NCI-H1105 treated with DMSO at 0.1 percent for 48 hours (cell line): Measurements from ENCODE around the gene KLF6.

Experiments used
- DNase-seq: peaks from one replicate; lab custom pipeline; 2025; lab: John Stamatoyannopoulos, UW

Gene KLF6

DNA sequence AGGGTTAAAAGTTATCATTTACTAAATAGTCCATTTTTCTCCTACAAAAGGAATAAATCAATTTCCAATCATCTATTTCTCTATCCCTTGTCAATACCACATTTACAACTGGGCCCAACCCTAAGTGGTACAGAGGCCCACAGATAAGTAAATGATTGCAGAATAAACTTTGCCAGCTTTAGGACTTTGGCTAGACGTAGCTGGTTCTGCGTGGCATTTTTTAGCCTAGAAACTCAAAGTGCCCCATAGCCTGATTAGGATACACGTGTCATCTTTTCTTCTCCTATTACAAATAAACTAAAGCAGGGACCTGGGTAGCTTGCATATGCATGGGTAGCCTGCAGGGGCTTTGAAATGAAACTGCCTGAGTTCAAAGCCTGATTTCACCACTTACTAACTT lies 56.4 kb downstream of the KLF6 start:
- no peak for DNase-seq

DNA sequence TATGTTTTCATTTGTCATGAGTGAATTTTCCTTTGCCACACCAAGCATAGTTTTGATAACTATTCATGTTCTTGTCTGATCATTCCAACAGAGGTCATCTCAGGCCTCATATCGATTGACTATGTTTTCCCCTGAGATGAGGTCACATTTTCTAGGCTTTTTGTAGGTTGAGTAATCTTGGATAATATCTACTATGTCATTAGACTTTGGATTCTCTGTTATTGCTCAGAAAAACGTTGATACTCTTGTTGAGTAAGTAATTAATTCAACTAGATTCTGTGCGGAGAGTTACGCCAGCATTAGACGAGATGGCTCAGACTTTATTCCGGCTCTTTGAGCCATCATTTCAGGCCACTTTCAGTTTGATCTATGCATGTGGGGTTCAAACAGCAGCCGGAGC lies 57.7 kb downstream of the KLF6 start:
- no peak for DNase-seq
